ENCODE results near the gene KLHL41.
"Not testable (repeated sequence)": the region's sequence is repeated elsewhere in the genome, so short reads cannot be mapped to it uniquely, and the experiment has no call there.

The KLHL41 gene

DNA sequence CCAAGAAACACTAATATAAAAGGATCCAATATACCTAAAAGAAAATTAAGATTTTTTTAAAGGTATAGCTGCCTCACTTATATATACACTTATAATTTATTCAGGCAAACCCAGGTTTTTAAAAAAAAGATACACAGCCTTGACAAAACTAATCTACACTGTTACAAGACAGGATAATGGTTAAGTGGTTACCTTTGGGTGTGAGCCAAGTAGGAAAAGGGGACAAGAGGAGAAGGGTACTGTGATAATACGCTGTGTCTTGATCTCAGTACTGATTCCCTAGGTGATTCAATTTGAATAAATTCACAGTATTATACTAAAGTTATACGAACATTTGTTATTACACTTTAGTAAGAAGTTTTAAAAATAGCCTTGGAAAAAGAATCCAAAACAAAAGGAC is 30.6 kb downstream of the KLHL41 start:
- no peaks in the 10 kb centered on the region for H3K9me3 ChIP-seq (ENCODE audit: severe bottlenecking)
- TF ChIP-seq CTCF (IDR thresholded peaks at IDR 0.05; ENCODE audit: poor library complexity, severe bottlenecking): no peak
- no peak overlapping the region for H3K27ac ChIP-seq (ENCODE audit: poor library complexity, severe bottlenecking)
- no peaks in the 10 kb centered on the region for H3K27me3 ChIP-seq (ENCODE audit: insufficient read depth, poor library complexity, severe bottlenecking)
- H3K4me1 ChIP-seq (ENCODE audit: insufficient read depth, poor library complexity, severe bottlenecking): no peaks in the 10 kb centered on the region
- no peak overlapping the region for H3K4me3 ChIP-seq (ENCODE audit: severe bottlenecking)
- H3K36me3 ChIP-seq (ENCODE audit: low read depth): peaks cover 50% of the 10 kb centered on the region
- no peak for ATAC-seq (ENCODE audit: low read depth)
- no peak for DNase-seq (ENCODE audit: low spot score)

GRCh38 chr2:169542433-169542832 is 32.9 kb downstream of the KLHL41 start:
- no peak for ATAC-seq (ENCODE audit: low read depth)
- H3K36me3 ChIP-seq (ENCODE audit: low read depth): peaks cover 51% of the 10 kb centered on the region
- H3K4me3 ChIP-seq (ENCODE audit: severe bottlenecking): no peak overlapping the region
- H3K27ac ChIP-seq (ENCODE audit: poor library complexity, severe bottlenecking): no peak overlapping the region
- H3K9me3 ChIP-seq (ENCODE audit: severe bottlenecking): no peaks in the 10 kb centered on the region
- no peak for DNase-seq (ENCODE audit: low spot score)
- no peaks in the 10 kb centered on the region for H3K4me1 ChIP-seq (ENCODE audit: insufficient read depth, poor library complexity, severe bottlenecking)
- TF ChIP-seq CTCF (IDR thresholded peaks at IDR 0.05; ENCODE audit: poor library complexity, severe bottlenecking): no peak
- no peaks in the 10 kb centered on the region for H3K27me3 ChIP-seq (ENCODE audit: insufficient read depth, poor library complexity, severe bottlenecking)

- Histone ChIP-seq H3K4me1 (ENCODE audit: insufficient read depth, poor library complexity, severe bottlenecking) (no peaks in the 10 kb centered on the region), H3K4me3 (ENCODE audit: severe bottlenecking) (no peak overlapping the region), H3K9me3 (ENCODE audit: severe bottlenecking) (no peaks in the 10 kb centered on the region), H3K36me3 (ENCODE audit: low read depth) (peaks cover 44% of the 10 kb centered on the region), H3K27ac (ENCODE audit: poor library complexity, severe bottlenecking) (no peak overlapping the region), H3K27me3 (ENCODE audit: insufficient read depth, poor library complexity, severe bottlenecking) (no peaks in the 10 kb centered on the region)
- DNase-seq (ENCODE audit: low spot score) (no peak), ATAC-seq (ENCODE audit: low read depth) (no peak)
- no peak for TF ChIP-seq CTCF (IDR thresholded peaks at IDR 0.05; ENCODE audit: poor library complexity, severe bottlenecking)
Measured at GRCh38 chr2:169546756-169547155, 37.3 kb downstream of the KLHL41 start.

DNA sequence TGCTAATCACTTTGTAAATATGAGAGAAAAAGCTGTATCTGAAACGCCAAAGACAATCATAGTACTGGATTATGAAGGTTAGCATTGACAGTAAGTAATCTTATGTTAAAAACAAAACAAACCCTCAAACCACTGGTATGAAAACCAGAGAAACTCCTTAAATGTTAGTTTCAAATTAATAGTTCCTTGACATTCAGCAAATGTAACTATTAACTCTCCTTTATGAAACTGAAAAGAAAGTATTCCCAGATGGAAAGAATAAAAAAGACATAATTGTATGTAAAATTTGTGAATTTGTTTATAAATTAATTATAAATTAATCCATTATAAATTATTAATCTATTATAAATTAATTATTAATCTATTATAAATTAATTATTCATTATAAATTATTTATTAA is 51.9 kb downstream of the KLHL41 start:
- Histone ChIP-seq H3K36me3 (ENCODE audit: low read depth) (peaks cover 19% of the 10 kb centered on the region), H3K4me1 (ENCODE audit: insufficient read depth, poor library complexity, severe bottlenecking) (no peaks in the 10 kb centered on the region), H3K4me3 (ENCODE audit: severe bottlenecking) (no peak overlapping the region), H3K9me3 (ENCODE audit: severe bottlenecking) (no peaks in the 10 kb centered on the region), H3K27ac (ENCODE audit: poor library complexity, severe bottlenecking) (no peak overlapping the region), H3K27me3 (ENCODE audit: insufficient read depth, poor library complexity, severe bottlenecking) (no peaks in the 10 kb centered on the region)
- no peak for ATAC-seq (ENCODE audit: low read depth)
- DNase-seq (ENCODE audit: low spot score): no peak
- TF ChIP-seq CTCF (IDR thresholded peaks at IDR 0.05; ENCODE audit: poor library complexity, severe bottlenecking): no peak

GRCh38 chr2:169562084-169562483 is 52.6 kb downstream of the KLHL41 start:
- H3K9me3 ChIP-seq (ENCODE audit: severe bottlenecking); ATAC-seq (ENCODE audit: low read depth); H3K27me3 ChIP-seq (ENCODE audit: insufficient read depth, poor library complexity, severe bottlenecking); H3K27ac ChIP-seq (ENCODE audit: poor library complexity, severe bottlenecking); H3K4me3 ChIP-seq (ENCODE audit: severe bottlenecking); DNase-seq (ENCODE audit: low spot score); H3K4me1 ChIP-seq (ENCODE audit: insufficient read depth, poor library complexity, severe bottlenecking): not testable (repeated sequence)
- H3K36me3 ChIP-seq (ENCODE audit: low read depth): peaks cover 26% of the 10 kb centered on the region

All from RWPE2 (cell line).